Fibroblast of mammary gland (primary cell): ENCODE measurements around the gene DISC1.

Experiments
- DNase-seq: peaks from one replicate; pipeline ENCODE4 v3.0.0-alpha.2; 2010; ENCODE audit warnings: low read depth
- H3K4me3 ChIP-seq: 2 replicates; pipeline ENCODE4 v1.5.1; 2011; ENCODE audit warnings: low read depth, mild to moderate bottlenecking, low read length, moderate library complexity; ENCODE audit not compliant: control insufficient read depth
- TF ChIP-seq, protein P1 (sequence below): conservative IDR thresholded peaks from 2 replicates; pipeline ENCODE4 v1.5.1; 2011; ENCODE audit warnings: low read depth, low read length, inconsistent platforms; ENCODE audit not compliant: control insufficient read depth, insufficient read depth

The DISC1 gene

DNA sequence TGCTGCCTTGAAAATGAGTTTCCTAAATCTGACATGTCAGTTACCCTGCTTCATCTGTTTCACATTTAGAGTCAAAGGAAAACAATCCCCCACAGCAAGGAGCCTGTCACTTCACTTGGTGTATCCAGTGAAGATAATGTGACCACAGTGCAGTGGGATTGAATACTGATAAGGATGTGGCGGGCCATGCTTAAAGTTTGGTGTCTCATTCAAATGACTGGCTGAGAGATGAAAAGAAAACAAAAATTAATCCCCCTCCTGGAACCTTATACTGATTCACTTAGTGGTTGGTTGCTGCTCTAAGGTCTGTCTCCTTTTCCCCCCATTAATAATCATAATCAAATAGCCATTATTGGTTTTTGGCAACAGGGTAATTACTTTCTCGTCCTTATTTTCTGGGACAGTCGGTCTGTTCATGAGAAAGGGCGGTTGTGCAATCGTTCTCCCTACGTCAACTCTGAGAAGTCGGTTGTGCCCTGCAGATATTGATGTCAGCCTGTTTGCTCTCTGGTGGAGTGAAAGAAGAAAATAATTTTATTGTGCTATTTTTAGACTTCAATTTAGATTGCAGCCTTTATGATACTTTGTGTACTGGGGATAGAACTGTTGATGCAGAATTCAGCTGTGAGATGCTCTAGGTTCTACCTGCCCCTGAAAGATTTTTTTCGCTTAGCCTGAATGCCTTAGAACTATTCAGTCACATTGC is 360.2 kb downstream of the DISC1 start:
- no peak overlapping the region for H3K4me3 ChIP-seq
- TF ChIP-seq, protein P1, sequence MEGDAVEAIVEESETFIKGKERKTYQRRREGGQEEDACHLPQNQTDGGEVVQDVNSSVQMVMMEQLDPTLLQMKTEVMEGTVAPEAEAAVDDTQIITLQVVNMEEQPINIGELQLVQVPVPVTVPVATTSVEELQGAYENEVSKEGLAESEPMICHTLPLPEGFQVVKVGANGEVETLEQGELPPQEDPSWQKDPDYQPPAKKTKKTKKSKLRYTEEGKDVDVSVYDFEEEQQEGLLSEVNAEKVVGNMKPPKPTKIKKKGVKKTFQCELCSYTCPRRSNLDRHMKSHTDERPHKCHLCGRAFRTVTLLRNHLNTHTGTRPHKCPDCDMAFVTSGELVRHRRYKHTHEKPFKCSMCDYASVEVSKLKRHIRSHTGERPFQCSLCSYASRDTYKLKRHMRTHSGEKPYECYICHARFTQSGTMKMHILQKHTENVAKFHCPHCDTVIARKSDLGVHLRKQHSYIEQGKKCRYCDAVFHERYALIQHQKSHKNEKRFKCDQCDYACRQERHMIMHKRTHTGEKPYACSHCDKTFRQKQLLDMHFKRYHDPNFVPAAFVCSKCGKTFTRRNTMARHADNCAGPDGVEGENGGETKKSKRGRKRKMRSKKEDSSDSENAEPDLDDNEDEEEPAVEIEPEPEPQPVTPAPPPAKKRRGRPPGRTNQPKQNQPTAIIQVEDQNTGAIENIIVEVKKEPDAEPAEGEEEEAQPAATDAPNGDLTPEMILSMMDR = no peak
- DNase-seq = peak; percentile 55

DNA sequence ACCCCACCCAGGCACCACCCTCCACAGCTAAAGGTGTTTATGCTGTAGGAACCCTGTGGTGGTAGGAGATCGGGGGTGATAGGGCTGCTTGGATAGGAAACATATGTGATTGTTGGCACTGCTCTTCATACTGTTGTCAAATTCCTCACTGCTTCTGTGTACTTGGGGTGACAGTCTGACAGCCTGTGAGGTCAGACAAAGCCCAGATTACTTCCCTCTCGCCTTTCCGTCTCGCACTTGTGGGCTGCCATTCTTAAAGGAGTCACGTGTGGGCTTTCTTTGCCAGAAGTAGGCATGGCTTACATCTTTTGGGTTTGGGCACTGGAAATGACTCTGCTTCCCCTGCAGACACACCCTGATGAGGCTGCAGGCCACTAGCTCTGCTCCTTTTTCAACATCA is 363.8 kb downstream of the DISC1 start:
- no peak overlapping the region for H3K4me3 ChIP-seq
- TF ChIP-seq, protein P1 = no peak
- no peak for DNase-seq

DNA sequence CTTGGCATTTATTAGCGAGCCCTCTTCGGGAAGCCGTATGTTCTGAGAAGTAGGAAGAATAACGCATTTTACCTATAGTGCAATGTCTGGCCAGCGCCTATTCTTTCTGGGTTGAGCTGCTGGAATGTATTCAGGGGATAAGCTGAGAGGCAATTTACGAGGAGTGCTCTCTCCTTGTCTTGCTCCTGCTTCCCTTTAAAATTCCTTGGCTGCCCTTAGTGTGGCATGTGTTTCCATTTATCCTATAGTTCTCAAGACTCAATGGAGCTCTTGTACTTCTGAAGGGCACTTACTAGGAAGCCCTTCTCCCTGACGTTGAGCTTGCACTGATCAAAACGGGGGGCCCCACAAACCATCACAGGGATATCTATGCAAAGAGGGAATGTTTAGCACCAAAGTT is 364.6 kb downstream of the DISC1 start:
- DNase-seq = no peak
- TF ChIP-seq, protein P1 = no peak
- no peak overlapping the region for H3K4me3 ChIP-seq

DNA sequence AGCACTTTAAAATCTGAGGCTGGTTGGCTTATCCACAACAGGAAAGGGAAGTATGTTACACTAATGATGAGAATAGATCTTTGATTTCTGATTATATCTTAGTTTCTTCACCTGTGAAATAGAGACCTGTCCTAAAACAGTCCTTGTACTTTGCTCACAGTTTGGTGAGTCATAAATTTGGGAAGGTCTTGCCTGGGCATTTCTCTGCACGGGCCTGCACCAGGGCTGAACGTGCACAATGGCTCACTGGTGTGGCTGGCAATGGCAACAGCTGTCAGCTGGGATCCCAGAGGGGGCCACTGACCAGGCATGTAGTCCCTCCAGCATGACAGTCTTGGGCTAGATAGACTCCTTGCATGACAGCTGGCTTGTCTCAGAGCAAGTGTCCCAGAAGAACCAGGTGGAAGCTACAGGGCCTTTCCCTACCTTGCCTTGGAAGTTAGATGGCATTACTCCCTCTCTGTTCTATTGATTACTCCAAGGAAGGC is 367.4 kb downstream of the DISC1 start:
- DNase-seq = no peak
- TF ChIP-seq, protein P1 = no peak

DNA sequence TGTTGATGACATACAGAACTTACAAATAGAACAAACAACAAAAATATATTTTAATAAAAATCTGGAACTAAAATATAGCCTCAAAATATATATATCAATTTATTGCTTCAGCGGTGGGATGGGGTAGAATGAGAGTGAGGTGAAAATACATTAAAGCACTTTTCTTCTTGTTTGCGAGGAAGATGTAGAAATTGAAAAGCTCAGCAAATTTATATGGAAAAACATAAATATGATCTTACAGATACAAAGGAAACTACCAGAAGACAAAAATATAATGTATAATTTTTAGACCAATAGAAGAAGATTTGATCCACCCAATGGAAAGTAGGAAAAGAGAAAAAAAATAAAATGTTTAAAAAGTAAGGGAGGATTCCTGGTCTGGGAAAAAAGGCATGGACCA is 372.2 kb downstream of the DISC1 start:
- no peak for DNase-seq
- TF ChIP-seq, protein P1 = no peak
- H3K4me3 ChIP-seq = no peak overlapping the region

More for the DNA sequence above, 367.4 kb downstream of the DISC1 start:
- H3K4me3 ChIP-seq = no peak overlapping the region

DNA sequence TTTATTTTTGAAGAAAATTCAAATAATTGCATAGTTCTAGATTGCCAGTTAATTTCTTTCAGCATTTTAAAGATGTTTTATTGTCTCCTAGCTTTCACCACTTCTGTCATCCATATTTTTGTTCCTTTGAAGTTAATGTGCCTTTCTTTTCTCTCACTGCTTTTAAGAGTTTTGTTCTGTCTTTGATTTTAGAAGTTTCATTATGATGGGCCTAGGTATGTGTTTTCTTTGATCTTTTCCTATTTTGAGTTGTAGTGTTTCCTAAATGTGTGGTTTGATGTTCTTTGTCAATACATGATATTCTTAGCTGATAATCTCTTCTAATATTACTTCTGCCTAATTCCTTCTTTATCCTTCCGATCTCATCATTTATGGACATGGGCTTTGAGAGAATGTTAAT is 378.7 kb downstream of the DISC1 start:
- TF ChIP-seq, protein P1 = no peak
- H3K4me3 ChIP-seq = no peak overlapping the region
- DNase-seq = no peak

DNA sequence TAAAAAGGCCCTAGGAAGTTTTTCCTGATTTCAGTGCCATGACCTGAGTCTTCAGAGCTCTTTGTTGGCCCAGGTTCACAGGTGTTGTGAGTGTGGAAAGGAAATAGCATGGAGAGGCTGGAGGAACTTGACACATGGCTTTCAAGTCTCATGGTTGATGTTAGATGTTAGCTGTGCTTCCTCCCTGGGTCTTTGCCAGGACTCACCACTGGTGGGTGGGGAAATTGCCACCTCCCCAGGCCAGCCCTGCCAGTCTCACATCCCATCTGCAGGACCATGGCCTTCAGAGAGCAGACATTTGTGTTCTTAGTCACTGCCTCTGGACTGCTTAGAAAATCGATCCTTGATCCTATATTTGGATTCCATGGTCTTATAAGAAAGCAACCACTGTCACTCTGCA is 383.2 kb downstream of the DISC1 start:
- DNase-seq = no peak
- no peak overlapping the region for H3K4me3 ChIP-seq
- TF ChIP-seq, protein P1 = no peak
